HT-29 (cell line): ENCODE measurements around the gene TRIM28. TPM values are rescaled to one million over a fixed set of nuclear protein-coding genes. Genes with fewer than 3 reads are reported as not detected.

Experiments used
- DNase-seq: peaks from one replicate; pipeline ENCODE4 v3.0.0-alpha.2; 2015; ENCODE audit warnings: low spot score
- total RNA-seq: library from RNA; depleted of rRNA; stranded (reverse); fragments of >200 nt; shearing (Covaris generic); gene quantifications from 2 replicates; pipeline ENCODE4 v1.2.3, GENCODE V29; 2014

TRIM28 gene
- total RNA-seq, 1 experiment from 2014 or later = 1,829 TPM

DNA sequence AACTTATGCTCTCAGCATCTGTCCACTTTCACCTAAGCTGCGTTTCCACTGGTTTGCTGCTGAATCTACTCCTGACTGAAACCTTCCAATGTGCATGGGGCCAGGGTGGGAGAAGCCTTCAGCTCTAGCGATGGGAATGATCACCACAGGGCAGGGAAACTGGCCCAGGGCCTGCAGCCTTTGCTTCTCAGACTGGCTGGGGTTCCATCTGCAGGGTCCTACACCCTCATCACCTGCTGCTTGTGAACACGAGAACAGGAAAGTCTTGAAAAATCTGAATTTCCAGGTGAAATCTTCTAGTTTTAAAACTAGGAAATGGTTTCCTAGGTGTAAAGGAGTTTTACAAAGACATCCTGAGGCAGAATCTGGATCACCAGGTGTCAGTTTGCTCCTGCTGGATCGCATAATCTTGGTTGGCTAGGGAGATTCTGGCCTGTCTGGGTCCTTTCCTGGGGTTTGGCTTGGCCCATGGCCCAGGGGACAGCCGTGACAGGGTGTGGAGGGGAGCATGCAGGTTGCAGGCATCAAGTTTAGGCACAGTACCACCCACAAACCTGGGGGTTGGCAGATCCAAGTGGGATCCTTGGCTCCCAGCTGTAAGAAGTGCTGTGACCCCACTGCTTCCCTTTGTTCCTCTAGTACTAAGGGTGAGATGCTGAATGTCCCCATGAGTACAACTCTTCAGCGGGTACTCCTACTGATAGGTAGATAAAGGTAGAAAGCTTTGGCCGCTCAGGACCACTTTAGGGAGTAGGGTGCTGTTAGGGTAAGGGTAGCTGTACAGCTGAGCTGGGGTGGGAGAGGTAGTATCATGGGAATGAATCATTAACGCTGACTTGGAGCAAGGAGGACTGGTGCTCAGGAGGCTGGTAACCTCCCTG is 16.4 kb downstream of the TRIM28 start:
- DNase-seq = no peak

DNA sequence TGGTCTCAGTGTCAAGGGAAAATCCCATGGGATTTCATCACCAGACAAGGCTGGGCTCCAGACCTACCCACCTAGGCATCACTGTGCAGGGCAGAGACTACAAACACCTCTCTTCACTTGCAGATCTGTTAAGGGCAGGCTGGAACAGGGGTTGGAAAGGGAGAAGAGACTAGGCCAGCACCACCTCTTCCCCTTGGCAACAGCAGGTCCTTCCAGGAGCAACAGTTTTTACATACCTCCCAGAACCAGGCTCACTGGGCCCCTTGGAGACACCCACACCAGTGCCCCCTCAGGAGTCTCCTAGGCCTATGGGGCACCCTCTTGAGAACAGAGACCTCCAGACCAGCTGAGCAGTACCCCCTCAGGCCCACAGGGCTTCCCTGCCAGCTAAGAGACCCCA is 17.1 kb downstream of the TRIM28 start:
- DNase-seq = no peak

DNA sequence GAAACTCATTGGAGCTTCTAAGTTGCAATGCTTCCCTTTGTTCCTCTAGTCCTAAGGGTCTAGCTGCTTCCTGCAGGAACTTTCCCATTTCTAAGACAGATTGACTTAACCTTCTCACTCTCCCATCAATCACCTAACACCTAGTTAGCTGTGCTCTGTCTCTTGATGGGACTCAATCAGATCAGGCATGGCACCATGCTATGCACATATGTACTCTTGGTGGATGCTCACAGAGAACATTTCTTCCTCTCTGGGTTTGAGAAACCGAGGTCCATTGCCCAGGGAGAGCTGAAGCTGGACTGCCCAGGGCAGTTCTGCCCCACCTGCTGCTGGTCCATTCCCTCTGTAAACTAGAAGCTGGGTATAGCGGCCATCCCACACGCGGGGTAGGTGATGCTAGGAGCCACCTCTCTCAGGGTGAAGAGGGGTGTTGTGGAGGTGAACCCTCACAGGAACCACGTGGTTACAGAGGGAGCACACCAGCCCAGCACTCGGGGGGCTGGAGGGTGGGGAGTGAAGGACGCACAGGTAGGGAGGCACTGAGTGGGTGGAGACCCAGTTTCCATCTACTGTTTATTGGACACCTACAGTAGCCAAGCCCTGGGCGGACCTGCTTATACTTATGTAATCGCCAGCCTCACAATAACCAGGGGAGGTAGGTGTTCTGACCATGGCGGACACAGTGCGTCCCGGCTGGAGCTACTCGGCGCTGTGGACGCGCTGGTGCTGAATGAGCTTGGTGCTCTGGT is 17.7 kb downstream of the TRIM28 start:
- DNase-seq = no peak

DNA sequence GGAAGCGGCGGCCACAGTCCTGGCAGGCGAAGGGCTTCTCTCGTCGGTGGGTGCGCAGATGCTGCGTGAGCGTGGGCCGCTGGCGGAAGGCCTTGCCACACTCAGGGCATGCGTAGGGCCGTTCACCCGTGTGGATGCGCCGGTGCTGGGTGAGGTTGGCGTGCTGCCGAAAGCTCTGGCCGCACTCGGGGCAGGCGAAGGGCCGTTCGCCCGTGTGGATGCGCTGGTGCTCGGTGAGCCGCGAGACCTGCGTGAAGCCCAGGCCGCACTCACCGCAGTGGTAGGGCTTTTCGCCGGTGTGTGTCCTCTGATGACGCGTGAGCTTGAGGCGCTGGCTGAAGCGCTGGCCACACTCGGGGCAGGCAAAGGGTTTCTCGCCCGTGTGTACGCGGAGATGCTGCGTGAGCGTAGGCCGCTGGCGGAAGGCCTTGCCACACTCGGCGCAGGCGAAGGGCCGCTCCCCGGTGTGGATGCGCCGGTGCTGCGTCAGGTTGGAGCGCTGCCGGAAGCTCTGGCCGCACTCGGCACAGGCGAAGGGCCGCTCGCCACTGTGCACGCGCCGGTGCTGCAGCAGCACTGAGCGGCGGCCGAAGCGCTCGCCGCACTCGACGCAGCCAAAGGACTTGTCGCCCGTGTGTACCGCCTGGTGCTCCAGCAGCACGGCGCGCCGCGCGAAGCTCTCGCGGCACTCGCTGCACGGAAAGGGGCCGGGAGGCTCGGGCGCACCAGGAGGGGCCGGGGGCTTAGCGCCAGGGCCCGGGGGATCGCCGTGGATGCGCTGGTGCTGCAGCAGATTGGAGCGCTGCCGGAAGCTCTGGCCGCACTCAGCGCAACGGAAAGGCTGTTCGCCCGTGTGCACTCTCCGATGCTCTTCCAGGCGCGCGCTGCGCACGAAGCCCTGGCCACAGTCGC is 18.5 kb downstream of the TRIM28 start:
- no peak for DNase-seq

DNA sequence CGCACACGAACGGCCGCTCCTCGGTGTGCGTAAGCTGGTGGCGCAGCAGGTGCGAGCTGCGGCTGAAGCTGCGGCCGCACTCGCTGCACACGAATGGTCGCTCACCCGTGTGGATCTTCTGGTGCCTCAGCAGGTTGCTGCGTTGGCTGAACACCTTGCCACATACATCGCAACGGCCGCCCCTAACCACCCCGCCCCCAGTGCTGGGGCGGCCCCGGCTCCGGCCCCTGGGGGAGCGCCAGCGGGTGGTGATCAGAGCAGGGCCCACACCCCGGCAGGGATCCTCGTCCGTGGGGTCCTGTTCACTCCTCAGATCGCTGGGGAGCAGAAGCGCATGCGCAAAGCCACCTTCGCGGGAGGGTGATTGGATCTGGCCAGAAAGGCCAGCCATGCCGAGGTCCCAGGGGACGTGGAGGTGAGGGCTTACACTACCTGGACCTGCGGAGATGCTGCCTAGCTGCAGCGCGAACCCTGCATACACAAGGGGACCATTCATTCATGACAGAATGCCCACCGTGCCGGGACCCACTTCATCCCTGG is 19.2 kb downstream of the TRIM28 start:
- DNase-seq = no peak

DNA sequence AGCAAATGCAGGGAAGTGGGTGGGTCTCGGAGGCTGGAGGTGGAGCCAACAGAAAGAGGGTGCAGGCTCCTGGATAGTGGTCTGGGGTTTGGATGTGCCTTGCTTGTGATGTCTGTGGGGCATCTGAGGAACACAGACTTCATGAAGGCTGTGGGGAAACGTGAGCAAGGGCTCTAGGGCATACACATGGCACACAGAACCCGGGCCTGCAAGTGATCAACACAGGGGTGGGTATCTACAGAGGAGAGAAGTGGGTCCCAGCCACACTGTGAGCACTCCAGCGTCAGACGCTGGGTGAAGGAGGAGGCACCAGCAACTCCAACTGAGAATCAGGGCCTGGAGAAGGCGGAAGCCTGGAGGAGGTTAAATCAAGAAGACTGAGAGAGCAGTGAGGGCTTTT is 20.0 kb downstream of the TRIM28 start:
- no peak for DNase-seq

DNA sequence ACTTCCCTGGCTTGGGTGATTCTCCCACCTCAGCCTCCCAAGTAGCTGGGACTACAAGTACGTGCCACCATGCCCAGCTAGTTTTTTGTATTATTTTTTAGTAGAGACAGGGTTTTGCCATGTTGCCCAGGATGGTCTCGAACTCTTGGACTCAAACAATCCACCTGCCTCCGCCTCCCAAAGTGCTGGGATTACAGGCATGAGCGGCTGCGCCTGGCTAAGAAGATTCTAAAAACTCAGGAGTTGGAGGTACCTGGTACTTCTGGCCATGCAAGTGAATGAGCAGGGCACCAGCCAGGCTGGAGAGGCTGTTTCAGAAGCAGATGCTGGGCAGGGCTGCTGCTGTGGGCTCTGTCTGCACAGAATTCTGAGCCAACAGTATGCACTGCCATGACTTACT is 23.1 kb downstream of the TRIM28 start:
- no peak for DNase-seq

DNA sequence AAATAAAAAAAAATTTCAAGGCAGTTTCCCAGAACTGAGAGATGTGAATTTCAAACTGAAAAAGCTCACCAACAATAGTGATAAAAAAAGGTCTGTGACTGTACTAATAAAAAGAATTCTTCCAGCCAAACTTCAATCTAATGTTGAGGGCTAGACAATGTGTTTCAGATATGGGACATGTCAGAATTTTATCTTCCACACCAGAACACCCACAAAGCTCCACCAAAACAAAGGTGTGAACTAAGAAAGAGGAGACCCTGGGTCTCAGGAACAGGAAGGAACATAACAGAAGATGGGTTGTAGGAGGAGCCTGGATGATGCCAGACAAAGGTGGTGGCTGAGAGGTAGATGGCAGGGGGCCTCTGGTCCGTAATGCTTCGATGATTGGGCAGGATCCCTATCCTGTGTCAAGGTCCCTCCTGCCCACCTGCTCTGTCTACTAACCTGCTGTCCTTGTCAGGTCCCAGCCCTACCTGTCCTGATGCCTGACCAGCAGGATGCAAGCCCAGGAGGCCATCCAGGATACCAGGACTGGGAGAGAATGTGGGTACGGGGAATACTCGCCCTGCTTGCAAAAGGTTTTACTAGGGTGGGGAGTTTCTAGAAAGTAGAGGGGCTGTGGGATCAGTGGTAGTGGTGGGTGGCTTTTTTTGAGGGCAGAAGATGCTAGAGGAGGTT is 24.7 kb downstream of the TRIM28 start:
- no peak for DNase-seq

DNA sequence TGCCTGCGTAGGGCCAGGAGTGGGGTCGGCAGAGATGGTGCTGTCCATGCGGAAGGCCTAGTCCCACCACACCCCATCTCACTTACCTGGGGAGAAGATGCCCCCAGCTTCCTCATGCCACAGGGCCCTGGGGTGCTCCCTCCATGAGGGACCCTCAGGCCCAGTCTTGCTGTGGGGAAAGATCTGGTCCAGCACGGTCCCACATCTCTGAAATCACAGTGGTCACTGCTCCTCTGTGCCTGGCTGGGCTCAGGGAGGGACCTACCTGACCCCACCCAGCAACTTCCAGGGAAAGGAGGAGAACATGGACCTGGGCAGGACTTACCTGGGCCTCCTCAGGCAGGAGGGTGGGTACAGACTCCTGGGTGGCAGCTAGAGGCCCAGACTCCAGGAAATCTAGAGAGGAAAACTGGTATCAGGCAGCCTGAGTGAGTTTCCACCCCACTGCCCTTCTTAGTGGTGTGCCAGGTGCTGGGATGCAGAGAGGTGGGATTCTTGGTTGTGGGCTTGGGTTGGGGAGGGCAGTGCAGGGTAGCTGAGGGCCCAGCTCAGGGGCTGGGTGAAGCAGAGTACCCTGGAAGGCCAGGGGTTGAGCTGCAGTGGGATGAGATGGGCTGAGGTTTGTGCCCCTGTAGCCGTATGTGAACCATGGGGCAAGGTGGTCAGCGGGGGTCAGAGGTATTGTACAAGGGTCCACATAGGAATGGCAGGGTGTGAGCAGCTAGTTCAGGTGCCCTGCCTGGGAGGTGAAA is 25.5 kb downstream of the TRIM28 start:
- no peak for DNase-seq

DNA sequence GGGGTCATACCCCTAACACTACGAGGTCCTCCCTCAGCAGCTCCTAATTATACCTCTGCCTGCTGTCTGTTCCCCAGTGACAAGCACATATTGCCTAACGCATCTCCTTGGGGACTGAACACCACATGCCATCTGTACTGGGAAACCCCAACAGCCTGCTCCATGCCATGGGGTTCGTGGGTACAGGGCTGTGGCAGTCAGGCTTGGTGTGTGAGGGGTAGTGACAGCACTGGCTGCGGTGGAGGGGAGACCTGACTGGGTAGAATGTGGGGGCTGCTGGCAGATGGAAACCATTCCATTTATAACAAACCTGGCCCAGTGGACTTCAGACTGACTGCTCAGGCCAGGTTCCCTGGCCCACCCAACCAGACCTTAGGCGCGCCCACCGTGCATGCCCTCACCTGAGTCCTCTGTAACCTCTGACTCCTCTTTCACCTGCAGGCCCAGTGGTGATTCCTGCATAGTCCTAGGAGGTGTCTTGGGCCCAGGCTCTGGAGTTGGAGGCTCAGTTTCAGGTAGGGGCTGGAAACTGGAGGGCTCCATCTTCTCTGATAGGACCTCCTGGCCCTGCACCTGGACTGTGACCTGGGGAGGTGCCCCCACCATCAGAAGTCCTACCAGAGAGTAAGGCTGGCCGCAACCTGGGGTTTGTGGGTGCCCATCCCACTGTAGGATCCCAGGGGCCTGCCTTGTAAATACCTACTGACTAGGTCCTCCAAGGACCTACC is 26.2 kb downstream of the TRIM28 start:
- DNase-seq = no peak

DNA sequence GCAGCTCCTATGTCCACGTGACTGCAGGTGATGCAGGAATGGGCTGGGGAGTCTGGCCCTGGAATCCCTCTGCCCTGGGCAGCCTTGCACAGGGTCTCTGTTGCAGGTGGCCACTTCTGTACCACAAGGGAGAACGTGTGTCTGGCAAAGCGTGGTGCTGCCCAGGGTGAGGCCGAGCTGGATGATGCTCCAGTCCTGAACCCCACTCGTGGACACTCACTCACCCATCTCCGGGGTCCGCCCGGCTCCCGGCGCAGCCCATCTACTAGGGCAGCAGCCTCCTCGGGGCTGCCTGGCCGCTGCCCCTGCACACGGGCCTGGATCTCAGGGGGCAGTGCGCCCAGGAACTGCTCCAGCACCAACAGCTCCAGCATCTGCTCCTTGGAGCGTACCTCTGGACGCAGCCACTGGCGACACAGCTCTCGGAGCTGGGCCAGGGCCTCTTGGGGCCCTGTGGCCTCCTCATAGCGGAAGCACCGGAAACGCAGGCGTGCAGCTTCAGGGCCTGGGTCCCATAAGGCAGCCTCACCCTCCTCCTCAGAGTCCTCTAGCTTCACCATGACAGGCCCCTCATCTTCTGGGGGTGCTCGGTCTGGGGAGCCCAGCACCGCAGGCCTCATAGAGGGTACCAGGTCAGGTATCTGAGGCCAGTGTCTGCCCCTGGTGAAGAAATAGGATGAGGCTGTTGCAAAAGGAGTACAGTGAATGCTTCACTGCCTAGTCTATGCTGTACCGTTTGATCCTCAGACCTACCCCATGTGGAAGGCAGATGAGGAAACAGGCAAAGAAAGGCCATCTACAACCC is 27.1 kb downstream of the TRIM28 start:
- DNase-seq = no peak

DNA sequence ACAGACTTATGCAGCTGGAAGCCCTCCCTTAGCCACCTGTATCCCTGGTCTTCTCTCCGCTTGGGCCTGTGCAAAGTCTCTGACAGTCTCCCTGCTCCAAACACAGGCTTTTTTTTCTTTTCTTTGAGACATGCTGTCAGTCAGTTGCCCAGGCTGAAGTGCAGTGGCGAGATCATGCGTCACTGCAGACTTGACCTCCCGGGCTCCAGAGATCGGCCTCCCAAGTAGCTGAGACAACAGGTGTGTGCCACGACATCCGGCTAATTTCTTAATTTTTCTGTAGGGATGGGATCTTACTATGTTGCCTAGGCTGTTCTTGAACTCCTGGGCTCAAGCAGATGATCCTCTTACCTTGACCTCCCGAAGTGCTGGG is 27.7 kb downstream of the TRIM28 start:
- no peak for DNase-seq

DNA sequence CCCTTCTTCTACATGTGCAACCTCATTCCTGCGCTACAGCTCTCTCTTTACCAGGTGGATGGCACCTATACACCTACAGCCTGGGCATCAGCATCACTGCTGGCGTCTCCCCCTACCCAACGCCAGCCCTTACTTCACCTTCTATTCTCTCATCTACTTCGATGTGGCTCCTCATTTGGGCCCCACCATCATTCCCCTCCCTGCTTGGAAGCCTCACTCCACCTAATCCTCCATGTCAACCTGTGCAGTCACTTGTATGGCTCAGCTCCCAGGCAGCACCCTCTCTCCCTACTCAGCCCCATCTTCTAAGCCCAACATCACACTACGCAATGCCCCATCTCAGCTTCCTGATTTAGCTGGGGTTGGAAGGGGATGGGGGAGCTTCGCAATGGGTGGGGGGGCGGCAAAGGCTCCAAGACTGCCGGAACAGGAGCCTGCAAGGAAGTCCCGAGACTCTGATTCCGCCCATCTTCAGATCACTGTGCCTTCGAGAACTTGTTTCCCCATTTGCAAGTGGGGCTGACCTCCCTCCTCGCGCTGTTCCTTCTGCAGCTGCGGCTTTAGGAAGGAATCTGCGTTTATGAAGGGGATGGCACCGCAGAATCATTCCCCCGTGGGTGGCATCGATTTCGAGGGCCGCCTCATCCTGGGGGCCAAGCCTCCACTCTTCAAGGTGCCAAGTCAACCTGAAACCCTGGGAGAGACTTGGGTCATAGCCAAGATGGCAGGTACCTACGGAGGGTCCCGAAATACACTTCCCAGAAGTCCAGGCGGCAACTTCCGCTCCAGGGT is 28.4 kb downstream of the TRIM28 start:
- no peak for DNase-seq

DNA sequence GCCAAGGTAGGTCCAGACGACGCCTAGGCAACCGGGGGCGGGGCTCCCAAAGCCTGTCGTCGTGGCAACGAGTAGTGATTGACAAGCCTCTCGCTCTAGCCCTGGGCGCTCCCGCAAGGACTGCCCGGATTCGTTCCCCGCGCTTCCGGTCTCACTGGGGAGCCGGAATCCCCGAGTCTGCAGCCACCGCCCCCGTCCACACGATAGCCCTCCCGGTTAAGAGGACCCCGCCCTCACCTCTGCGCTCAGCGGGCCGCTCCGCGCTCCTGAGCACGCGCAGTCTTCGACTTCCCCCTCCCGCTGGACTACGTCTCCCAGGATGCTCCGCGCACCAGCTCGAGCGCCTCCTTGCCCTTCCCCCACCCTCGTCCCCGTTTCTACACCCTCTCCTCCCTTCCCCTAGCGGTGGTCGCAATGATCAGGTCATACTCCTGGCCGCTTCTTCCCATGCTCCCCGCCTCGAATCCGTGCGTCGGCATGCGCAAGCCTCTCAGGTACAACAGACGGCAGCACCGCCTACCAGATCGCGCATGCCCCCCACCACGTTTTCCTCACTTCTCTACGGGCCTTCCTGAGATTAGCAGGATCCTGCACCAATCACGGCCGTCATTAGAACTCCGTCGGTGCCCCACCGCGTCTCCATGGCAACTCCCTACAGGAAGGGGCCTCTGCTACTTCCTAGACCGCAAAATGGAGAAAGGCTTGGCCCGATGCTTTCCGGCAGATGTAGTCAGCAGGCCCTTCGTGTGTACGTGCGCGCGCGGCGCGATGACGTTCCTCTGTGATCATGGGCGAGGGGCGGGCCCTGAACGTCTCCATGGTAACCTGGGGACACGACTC is 29.2 kb downstream of the TRIM28 start, which contains the start of gene MZF1:
Gene MZF1 (minus strand): TSS at position 518 of the 840 bp plus-strand sequence. CDS start 1,946 bp downstream, outside the sequence.
- peak; percentile 100 for DNase-seq

DNA sequence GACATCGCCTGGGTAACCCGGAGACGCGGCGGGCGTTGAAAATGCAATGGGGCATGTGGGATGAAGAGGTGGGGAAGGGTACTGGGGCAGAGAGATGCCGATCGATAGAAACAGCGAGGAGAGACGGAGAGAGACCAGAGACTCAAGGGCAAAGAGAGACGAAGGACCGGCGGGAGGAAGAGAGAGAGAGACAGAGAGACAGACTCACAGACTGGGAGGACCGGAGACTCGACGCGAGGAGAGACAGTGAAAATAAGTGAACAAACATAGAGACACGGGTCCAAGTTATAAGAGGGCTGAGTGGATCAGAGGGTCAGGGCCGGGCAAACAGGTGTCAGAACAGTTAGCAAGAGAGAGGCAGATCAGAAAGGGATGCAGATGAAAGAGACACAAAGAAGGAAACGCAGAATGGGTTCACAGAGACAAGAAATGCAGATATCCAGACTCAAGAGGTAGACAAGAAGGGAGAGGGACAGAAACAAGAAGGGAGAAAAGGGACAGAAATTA is 29.8 kb downstream of the TRIM28 start:
- no peak for DNase-seq

DNA sequence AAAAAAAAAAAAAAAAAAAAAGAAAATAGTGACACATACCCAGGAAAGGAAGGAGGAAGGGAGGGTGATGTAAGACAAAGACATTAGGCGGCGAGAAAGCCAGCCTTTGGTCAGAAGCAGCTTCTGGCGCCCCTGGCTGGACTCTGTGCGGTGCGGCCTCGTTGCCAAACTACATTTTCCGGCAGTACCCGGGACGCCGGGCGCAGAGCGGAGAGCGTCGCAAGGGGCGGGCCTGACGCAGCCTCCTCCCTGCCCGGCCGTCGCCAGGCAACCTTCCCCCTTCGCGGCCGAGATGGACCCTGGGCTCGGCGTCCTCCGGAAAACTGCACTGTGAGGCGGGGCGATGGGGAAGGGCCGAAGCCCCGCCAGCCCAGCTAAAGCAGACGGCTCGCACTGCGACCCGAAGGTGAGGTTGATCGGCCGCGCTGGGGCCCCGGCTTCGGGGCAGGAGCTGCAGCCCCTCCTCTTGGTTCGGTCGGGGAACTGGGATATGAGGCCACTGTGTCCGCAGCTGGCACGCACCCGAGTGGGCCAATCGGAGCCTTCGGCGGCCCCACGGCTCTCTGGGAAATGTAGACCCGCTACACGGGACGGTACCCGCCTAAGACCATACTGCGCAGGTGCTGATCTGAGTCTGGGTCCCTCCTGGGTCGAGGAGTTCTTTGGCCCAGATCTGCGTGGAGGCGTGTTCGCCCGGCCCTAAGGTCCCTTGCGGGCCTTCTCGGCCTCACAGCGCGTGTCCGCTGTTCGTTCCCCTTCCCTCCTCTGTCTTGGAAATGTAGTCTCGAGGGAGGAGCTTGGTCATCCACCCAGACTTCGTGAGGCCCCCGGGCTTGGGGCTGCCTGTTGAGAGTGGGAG is 31.5 kb downstream of the TRIM28 start:
- peak; percentile 98 for DNase-seq
